ENCODE data around the gene NTRK3. TPM values are rescaled to one million over a fixed set of nuclear protein-coding genes. Genes with fewer than 3 reads are reported as not detected.

Gene NTRK3
- total RNA-seq, 1 donor from 2014 or later: under 0.01 TPM

DNA sequence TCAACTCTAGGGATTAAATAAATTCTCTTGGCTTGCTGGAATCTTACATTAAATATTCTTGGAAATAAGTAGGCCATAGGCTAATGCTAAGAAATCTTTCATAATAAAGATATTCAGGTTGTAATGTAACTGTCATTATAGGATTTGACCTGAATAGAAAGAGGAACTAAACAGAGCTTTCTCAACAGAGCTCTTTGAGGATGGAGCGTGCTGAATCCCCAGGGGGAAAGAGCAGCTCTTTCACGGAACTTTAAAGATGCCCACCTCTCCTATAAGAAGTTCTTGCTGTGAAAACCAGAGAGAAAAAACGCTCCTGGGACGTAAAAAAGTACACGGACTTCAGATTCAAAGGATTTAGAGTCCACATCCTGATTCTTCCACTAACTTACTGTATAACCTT lies 77.9 kb downstream of the NTRK3 start:
- DNase-seq: no peak

- DNase-seq: no peak
These were observed 79.1 kb downstream of the NTRK3 start for GRCh38 chr15:88177451-88177850.

DNA sequence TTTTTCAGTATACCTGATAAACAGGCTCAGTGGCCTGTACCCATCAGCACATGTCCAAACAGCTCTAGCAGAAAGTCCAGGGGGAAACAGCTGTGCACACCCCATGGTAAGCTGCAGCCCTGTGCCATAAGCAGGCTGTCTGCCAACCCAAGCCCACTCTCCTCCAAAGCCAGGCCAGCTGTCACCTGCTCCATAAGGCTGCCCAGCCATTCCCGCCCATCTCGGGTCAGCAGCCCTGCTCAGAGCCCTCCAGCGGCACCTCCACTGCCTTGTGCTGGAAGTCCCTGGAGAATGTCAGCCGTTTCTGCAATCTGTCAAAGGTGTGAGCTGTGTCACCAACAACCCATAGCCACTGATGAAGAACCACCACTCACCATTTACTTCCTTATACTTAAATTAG lies 82.0 kb downstream of the NTRK3 start:
- DNase-seq: no peak

GRCh38 chr15:88166082-88166993 lies 90.2 kb downstream of the NTRK3 start:
- DNase-seq: no peak

GRCh38 chr15:88161636-88162035 lies 94.9 kb downstream of the NTRK3 start:
- DNase-seq: no peak

DNA sequence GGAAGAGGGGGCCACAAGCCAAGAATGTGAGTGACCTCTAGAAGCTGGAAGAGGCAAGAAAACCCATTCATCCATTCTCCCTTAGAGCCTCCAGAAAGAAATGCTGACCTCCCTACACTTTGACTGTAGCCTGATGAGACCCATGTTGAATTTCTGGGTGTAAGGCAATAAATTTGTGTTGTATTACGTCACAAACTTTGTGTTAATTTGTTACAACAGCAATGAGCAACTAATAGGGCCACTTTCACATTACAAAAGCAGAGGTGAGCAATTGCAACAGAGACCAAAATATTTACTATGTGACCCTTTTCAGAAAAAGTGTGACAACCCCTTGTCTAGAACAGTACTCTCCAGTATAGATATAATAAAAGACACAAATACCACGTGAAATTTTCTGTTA lies 101.2 kb downstream of the NTRK3 start:
- DNase-seq: no peak

DNA sequence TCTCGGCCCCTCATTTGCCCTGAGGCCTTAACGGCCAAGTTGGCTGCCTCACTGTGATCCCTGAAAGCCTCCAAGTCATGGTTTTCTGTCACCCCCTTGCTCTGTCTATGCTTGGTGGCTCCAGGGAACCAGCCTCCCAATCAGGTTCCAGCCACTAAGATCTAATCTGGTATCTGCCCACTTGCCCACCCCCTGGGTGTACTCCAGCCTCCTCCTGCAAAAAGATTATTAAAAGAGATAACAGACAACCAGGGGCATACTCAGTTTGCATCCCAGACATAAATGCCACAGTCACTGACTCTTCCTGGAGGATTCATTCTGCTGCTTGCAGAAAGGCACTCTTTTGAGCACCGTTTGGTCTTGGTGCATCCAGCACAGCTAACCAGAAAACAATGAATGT lies 103.9 kb downstream of the NTRK3 start:
- DNase-seq: no peak

DNA sequence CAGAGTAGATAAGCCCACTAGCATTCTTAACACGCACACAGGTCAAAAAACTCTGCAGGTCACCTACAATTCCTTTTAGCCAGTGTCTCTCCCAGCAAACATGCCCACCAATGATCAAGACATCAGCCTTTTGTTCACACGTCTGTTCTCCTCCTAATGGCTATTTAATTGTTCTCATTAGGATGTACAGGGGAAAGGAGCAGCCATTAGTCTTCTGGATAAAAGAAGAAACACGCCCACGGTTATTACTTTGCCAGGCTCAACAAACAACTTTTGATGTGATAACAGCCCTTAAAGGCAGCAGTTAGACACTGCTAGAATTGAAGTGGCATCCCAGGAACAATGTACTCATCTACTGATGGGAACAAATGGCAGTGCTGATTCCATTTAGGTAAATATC lies 108.8 kb downstream of the NTRK3 start:
- DNase-seq: no peak

DNA sequence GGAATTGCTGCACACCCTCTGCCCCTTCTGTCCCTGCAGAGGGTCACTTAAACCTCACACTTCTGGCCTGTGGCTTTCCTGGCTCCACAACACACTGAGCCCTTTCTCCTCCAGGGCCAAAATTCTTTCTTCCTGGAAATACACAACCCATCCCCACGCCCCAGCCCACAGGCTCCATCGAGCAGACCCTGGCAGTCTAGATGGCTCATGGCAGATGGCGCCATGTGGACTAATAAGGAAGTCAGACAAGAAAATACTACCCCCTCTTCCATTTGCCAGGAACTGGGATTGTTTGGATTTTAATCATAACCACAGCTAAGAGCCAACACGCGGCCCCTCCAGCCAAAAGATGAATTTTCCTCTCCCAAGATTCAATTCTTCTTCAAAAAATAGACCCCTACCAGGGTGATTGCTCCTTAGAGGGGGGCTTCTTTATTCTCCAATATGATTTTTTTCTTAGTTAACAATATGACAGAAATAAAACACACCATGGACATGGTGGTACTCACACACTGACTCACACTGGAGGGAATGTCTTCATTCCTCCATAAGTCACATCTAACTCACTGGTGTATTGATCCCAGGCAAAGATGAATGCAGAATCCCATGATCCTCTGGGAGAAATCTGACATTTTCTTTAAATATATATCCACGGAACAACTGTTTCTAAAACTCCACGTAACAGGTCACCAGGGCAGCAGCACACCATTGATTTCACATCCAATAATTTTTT lies 111.5 kb downstream of the NTRK3 start:
- no peak for DNase-seq

GRCh38 chr15:88142121-88142520 lies 114.4 kb downstream of the NTRK3 start:
- DNase-seq: no peak

- no peak for DNase-seq
These were observed 115.2 kb downstream of the NTRK3 start for GRCh38 chr15:88141269-88141889.

DNA sequence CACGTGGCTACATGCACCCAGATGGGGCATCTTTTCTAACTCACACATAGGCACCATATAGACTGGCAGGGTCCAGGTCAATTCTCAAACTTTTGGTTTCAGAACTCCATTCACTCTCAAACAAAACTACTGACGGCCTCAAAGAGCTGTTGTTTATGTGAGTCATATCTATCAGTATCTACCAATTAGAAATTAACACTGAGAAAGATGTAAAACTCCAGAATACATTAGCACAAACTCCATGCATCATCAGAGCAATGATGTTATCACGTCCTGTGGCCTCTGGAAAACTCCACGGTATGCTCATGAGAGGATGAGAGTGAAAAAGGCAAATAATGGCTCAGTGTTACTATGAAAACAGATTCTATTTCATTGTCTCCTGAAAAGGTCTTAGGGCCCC lies 116.1 kb downstream of the NTRK3 start:
- DNase-seq: no peak

GRCh38 chr15:88139936-88140335 lies 116.6 kb downstream of the NTRK3 start:
- DNase-seq: no peak

DNA sequence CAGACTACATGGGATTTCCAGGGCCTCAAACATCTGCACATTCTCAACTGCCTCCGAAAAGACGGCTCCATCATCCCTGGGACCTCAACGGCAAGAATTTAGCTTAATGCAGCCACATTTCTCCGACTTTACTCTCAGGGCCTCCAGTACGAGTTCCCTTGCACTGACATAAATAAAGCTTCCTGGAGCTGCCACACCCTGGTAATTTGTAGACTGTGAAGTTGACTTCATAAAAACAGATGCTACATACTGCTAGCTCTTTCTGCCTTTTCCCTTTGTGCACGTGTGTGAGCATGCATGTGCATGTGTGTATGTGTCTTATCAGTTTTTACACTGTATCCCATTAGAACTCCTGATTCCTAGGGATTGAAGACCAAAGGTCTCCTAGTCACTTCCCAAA lies 122.7 kb downstream of the NTRK3 start:
- DNase-seq: no peak

DNA sequence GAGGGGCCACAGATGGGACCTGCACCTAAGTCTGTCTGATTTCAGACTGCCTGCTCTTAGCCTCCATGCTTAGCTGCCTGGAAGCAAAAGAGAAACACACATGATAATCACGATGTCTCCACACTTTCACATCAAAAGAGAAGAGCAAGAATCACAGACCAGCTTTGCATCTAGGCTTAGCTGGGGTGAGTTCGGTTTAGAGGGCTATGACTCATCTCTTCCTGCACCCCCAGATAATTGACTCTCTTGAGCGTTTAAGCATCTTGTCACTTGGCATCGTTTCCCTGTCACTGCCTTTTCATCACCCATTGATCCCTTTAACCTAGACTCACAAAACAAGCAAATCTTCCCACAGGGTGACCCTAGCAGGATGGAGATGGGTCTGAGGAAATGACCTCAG lies 124.0 kb downstream of the NTRK3 start:
- DNase-seq: no peak

GRCh38 chr15:88131937-88132336 lies 124.6 kb downstream of the NTRK3 start:
- no peak for DNase-seq

DNA sequence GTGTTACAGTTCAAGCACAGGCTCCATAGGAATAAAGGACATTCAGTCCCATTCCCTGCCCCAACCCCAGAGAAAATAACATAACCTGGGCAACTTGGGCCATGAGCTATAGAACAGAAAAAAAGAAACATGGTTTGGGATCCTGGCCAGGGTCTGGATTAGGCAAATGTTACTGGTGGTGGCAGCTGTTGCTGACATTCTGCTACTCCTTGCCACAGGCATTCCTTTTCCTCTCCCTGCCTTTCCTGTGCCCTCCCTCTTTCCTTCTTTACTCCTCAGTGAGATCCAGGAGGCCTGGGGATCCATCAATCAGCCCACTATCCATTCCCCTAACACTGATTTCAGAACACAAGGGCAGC lies 129.1 kb downstream of the NTRK3 start:
- DNase-seq: no peak

GRCh38 chr15:88126695-88127431 lies 129.7 kb downstream of the NTRK3 start:
- no peak for DNase-seq

DNA sequence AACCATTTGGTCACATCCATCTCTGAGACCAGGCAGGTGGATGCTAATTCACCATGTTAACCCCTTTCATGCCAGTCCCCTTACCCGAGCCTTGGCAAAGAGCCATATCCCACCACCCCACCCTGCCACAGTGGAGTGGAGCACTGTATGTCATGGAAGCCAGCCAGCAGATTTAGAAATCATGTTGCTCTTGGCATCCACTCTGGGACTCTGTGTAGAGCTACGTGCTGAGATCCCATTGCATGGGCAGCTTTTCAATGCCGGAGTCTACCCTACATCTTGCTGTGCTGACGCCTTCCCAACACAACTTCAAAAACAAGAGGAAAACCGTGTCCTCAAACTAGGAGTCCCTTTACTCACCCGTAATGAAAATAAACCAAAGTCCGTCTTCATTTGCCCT lies 131.0 kb downstream of the NTRK3 start:
- DNase-seq: no peak

GRCh38 chr15:88124199-88124598 lies 132.3 kb downstream of the NTRK3 start:
- no peak for DNase-seq

DNA sequence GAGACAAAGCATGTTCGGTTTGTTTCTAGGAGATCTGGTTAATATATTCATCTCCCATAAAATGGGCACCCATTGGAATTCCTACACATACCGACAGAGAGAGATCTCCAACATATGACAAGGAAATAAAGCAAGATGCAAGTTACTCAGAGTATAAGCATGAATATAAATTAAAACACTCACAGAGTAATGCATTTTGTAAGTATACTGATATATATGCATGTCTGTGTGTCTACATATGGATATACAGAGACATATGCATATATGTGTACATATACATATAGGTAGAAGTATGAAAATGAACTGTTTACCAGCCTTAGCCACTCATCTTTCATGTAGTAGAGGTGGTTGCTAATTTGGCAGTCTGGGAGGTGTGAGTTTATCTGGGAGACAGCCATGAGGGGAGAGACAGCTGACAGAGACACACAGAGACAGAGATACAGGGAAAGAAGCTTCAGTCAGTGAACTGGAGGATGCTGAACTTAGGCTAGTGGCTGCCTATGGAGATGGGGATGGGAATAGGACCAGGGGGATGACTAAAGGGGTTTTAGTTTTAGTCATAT lies 134.5 kb downstream of the NTRK3 start:
- DNase-seq: no peak

- no peak for DNase-seq
These were observed 136.5 kb downstream of the NTRK3 start for GRCh38 chr15:88120026-88120425.

GRCh38 chr15:88118741-88119140 lies 137.8 kb downstream of the NTRK3 start:
- DNase-seq: no peak

Measured in dermis blood vessel endothelial cell (primary cell).